RPMI7951 (cell line): ENCODE results near the gene XYLT1. TPM values are rescaled to one million over a fixed set of nuclear protein-coding genes. Genes with fewer than 3 reads are reported as not detected.

ENCODE experiments used
- DNase-seq: peaks from one replicate; pipeline ENCODE4 v3.0.0-alpha.2; 2012; ENCODE audit warnings: low read depth
- total RNA-seq: library from RNA; depleted of rRNA; stranded (reverse); fragments of >200 nt; shearing (Covaris generic); gene quantifications from 2 replicates; pipeline ENCODE4 v1.2.3, GENCODE V29; 2014

Gene XYLT1
- total RNA-seq, 1 experiment from 2014 or later, result 4.0 TPM

GRCh38 chr16:17375461-17376304 is 95.1 kb downstream of the XYLT1 start:
- peak; percentile 70 for DNase-seq

GRCh38 chr16:17374668-17375255 is 96.0 kb downstream of the XYLT1 start:
- DNase-seq, result no peak

GRCh38 chr16:17373533-17373932 is 97.2 kb downstream of the XYLT1 start:
- DNase-seq, result no peak

GRCh38 chr16:17372386-17372785 is 98.4 kb downstream of the XYLT1 start:
- DNase-seq, result no peak

GRCh38 chr16:17371299-17371698 is 99.5 kb downstream of the XYLT1 start:
- no peak for DNase-seq

GRCh38 chr16:17370731-17371285 is 100.0 kb downstream of the XYLT1 start:
- DNase-seq, result no peak

GRCh38 chr16:17370223-17370707 is 100.5 kb downstream of the XYLT1 start:
- peak; percentile 70 for DNase-seq

GRCh38 chr16:17369421-17370222 is 101.1 kb downstream of the XYLT1 start:
- DNase-seq, result peak; percentile 43

- DNase-seq, result no peak
Measured at GRCh38 chr16:17368951-17369350, 101.8 kb downstream of the XYLT1 start.

- DNase-seq, result no peak
Measured at GRCh38 chr16:17368446-17368845, 102.3 kb downstream of the XYLT1 start.

- peak; percentile 81 for DNase-seq
Measured at GRCh38 chr16:17367923-17368322, 102.8 kb downstream of the XYLT1 start.

- no peak for DNase-seq
Measured at GRCh38 chr16:17367036-17367435, 103.7 kb downstream of the XYLT1 start.

- DNase-seq, result no peak
Measured at GRCh38 chr16:17366299-17366961, 104.3 kb downstream of the XYLT1 start.

- no peak for DNase-seq
Measured at GRCh38 chr16:17365591-17366298, 105.0 kb downstream of the XYLT1 start.

- DNase-seq, result no peak
Measured at GRCh38 chr16:17365211-17365541, 105.6 kb downstream of the XYLT1 start.

GRCh38 chr16:17364319-17365210 is 106.2 kb downstream of the XYLT1 start:
- DNase-seq, result peak; percentile 87

- DNase-seq, result no peak
Measured at GRCh38 chr16:17362946-17363345, 107.8 kb downstream of the XYLT1 start.

- no peak for DNase-seq
Measured at GRCh38 chr16:17362183-17362582, 108.6 kb downstream of the XYLT1 start.

- no peak for DNase-seq
Measured at GRCh38 chr16:17360693-17361122, 110.1 kb downstream of the XYLT1 start.
